Spinal cord (tissue), 10 donors: ENCODE measurements around the gene UBE2U. TPM values are rescaled to one million over a fixed set of nuclear protein-coding genes. Genes with fewer than 3 reads are reported as not detected.
A peak's percentile ranks its signal among the peaks of the same experiment; 100 is the strongest.
"Not testable (repeated sequence)": the region's sequence is repeated elsewhere in the genome, so short reads cannot be mapped to it uniquely, and the experiment has no call there.

Experiments used
- DNase-seq, 6 donors: peaks; one replicate each; pipeline versions ENCODE4 v3.0.0 to v3.0.0-alpha.2; 2013 to 2015; ENCODE audit warnings: low spot score in 6 of 6, low read depth in 4 of 6
- H3K27ac ChIP-seq: one replicate; pipeline ENCODE4 v1.5.1; 2013; ENCODE audit warnings: low read depth, low read length, control low read depth
- H3K27me3 ChIP-seq: one replicate; pipeline ENCODE4 v1.6.1; 2013; ENCODE audit warnings: low read length; ENCODE audit not compliant: control insufficient read depth, insufficient read depth
- H3K36me3 ChIP-seq: one replicate; pipeline ENCODE4 v1.6.1; 2013; ENCODE audit warnings: low read length; ENCODE audit not compliant: control insufficient read depth, insufficient read depth
- H3K4me1 ChIP-seq: one replicate; pipeline ENCODE4 v1.6.1; 2013; ENCODE audit warnings: low read length; ENCODE audit not compliant: control insufficient read depth, insufficient read depth
- H3K4me3 ChIP-seq: one replicate; pipeline ENCODE4 v1.5.1; 2013; ENCODE audit warnings: low read depth, low read length, control low read depth
- H3K9me3 ChIP-seq: one replicate; pipeline ENCODE4 v1.6.1; 2013; ENCODE audit warnings: low read length; ENCODE audit not compliant: control insufficient read depth, insufficient read depth
- WGBS: methylation state at CpG from one replicate; pipeline ENCODE4 v1.1.5; 2013; ENCODE audit warnings: missing lambda C conversion rate; ENCODE audit not compliant: insufficient coverage; 5-methylcytosine and 5-hydroxymethylcytosine counted together
- polyA plus RNA-seq, 2 donors: library from polyadenylated mRNA; unstranded; fragments of 120-200 nt; gene quantifications; one replicate each; pipeline ENCODE4 v1.2.1, GENCODE V29; 2013; ENCODE audit not compliant: insufficient read length in 2 of 2
- total RNA-seq, 2 donors: library from RNA; depleted of rRNA in 1 of 2; stranded (reverse); fragments of 120-200 nt in 1 of 2; fragments of >200 nt in 1 of 2; gene quantifications; one replicate each; pipeline versions ENCODE4 v1.2.3 to v1.2.4, GENCODE V29; 2013 to 2014
- donor health status: healthy.

Gene UBE2U
- total and polyA plus RNA-seq, 4 donors, result not detected

GRCh38 chr1:64200064-64200463 is 3.4 kb upstream of the UBE2U start:
- peaks cover 7% of the 10 kb centered on the region for H3K4me1 ChIP-seq
- no CpG with 5 or more reads among the region's 1 CpG for WGBS
- no peaks in the 10 kb centered on the region for H3K9me3 ChIP-seq
- no peak for DNase-seq
- no peaks in the 10 kb centered on the region for H3K36me3 ChIP-seq
- no peaks in the 10 kb centered on the region for H3K27me3 ChIP-seq
- no peak overlapping the region for H3K4me3 ChIP-seq
- no peak overlapping the region for H3K27ac ChIP-seq

GRCh38 chr1:64209221-64209620 is 5.8 kb downstream of the UBE2U start:
- no peak overlapping the region for H3K27ac ChIP-seq
- H3K36me3 ChIP-seq, result no peaks in the 10 kb centered on the region
- H3K27me3 ChIP-seq, result no peaks in the 10 kb centered on the region
- H3K4me3 ChIP-seq, result no peak overlapping the region
- DNase-seq, result no peak
- H3K4me1 ChIP-seq, result no peaks in the 10 kb centered on the region
- H3K9me3 ChIP-seq, result no peaks in the 10 kb centered on the region
- WGBS, result no CpG with 5 or more reads among the region's 2 CpGs

GRCh38 chr1:64212031-64212430 is 8.6 kb downstream of the UBE2U start:
- H3K4me1 ChIP-seq, result no peaks in the 10 kb centered on the region
- no peak for DNase-seq

GRCh38 chr1:64215576-64215975 is 12.2 kb downstream of the UBE2U start:
- Histone ChIP-seq H3K27ac (no peak overlapping the region), H3K27me3 (no peaks in the 10 kb centered on the region), H3K4me3 (no peak overlapping the region), H3K36me3 (no peaks in the 10 kb centered on the region), H3K9me3 (no peaks in the 10 kb centered on the region), H3K4me1 (no peaks in the 10 kb centered on the region)
- no peak for DNase-seq
- 55% methylated on average over 3 of the region's 3 CpGs for WGBS

More at GRCh38 chr1:64212031-64212430, 8.6 kb downstream of the UBE2U start:
- Histone ChIP-seq H3K9me3 (no peaks in the 10 kb centered on the region), H3K4me3 (no peak overlapping the region), H3K36me3 (no peaks in the 10 kb centered on the region), H3K27ac (no peak overlapping the region), H3K27me3 (no peaks in the 10 kb centered on the region)

- H3K27ac ChIP-seq, result no peak overlapping the region
- H3K27me3 ChIP-seq, result no peaks in the 10 kb centered on the region
- no peaks in the 10 kb centered on the region for H3K9me3 ChIP-seq
- H3K4me3 ChIP-seq, result no peak overlapping the region
- DNase-seq, result no peak
- no peaks in the 10 kb centered on the region for H3K36me3 ChIP-seq
- no peaks in the 10 kb centered on the region for H3K4me1 ChIP-seq
- WGBS, result 78% methylated on average over 2 of the region's 5 CpGs
These were observed 16.8 kb downstream of the UBE2U start for GRCh38 chr1:64220241-64220640.

DNA sequence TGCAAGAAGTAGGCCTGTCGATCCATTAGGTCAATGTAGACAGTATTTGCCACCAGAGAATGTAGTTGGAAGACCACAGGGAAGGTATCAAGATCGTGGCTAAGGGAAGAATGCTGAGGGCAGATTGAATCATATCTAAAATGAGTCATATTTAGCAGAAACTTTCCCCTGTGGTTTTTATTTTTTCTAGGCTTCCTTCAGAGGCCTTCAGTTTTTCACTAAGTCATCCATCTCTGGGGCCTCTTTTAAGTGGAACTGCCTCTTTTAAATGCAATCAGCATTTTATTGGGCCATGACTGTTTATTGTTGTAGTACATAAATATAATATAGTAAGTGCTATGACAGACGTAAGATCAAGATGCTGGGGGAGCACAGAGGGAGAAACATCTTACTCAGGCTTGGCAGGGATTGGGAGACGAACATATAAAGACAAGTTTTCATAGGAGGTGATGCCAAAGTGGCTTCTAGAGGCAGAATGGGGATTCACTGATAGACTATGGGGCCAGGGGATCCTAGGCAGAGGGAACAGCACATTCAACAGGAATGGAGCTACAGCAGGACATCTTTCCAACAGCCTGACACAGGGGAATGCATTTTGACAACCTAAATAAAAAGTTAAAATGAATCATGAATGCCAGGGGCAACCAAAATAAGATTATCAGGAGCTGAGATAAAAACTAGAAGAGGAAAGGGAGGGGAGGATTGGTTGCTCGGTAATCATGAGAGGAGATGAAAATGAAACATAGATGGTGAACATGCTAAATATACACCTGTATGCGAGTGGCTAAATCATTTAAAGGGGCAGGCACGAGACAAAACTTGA is 20.1 kb downstream of the UBE2U start:
- no peak for DNase-seq
- H3K27me3 ChIP-seq, result no peaks in the 10 kb centered on the region
- WGBS, result 95% methylated on average over 4 of the region's 7 CpGs
- no peak overlapping the region for H3K4me3 ChIP-seq
- no peaks in the 10 kb centered on the region for H3K9me3 ChIP-seq
- H3K36me3 ChIP-seq, result no peaks in the 10 kb centered on the region
- no peaks in the 10 kb centered on the region for H3K4me1 ChIP-seq
- no peak overlapping the region for H3K27ac ChIP-seq

DNA sequence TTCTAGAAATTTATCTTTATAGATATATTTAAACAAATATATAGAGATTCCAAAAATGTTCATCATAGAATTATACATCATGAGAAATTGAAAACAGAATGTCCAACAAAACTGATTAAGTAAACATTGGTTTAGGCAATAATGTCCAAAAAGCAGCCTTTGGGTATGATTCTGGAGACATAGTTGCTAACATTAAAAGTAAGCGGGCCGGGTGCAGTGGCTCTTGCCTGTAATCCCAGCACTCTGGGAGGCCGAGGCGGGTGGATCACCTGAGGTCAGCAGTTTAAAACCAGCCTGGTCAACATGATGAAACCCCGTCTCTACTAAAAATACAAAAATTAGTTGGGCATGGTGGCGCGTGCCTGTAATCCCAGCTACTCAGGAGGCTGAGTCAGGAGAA is 20.8 kb downstream of the UBE2U start:
- not testable (repeated sequence) for H3K4me3 ChIP-seq, H3K9me3 ChIP-seq, H3K36me3 ChIP-seq, H3K27ac ChIP-seq, H3K4me1 ChIP-seq, DNase-seq, H3K27me3 ChIP-seq
- 93% methylated on average over 2 of the region's 7 CpGs for WGBS

- Histone ChIP-seq H3K27me3 (no peaks in the 10 kb centered on the region), H3K27ac (no peak overlapping the region), H3K9me3 (no peaks in the 10 kb centered on the region), H3K36me3 (no peaks in the 10 kb centered on the region), H3K4me1 (no peaks in the 10 kb centered on the region), H3K4me3 (no peak overlapping the region)
- DNase-seq, result no peak
- 84% methylated on average over 5 of the region's 10 CpGs for WGBS
These were observed 24.9 kb downstream of the UBE2U start for GRCh38 chr1:64228167-64228957.

GRCh38 chr1:64229307-64229706 is 25.9 kb downstream of the UBE2U start:
- H3K36me3 ChIP-seq, result no peaks in the 10 kb centered on the region
- DNase-seq, result no peak
- no peaks in the 10 kb centered on the region for H3K27me3 ChIP-seq
- H3K27ac ChIP-seq, result no peak overlapping the region
- no peaks in the 10 kb centered on the region for H3K4me1 ChIP-seq
- H3K4me3 ChIP-seq, result no peak overlapping the region
- no CpG with 5 or more reads among the region's 3 CpGs for WGBS
- H3K9me3 ChIP-seq, result no peaks in the 10 kb centered on the region

DNA sequence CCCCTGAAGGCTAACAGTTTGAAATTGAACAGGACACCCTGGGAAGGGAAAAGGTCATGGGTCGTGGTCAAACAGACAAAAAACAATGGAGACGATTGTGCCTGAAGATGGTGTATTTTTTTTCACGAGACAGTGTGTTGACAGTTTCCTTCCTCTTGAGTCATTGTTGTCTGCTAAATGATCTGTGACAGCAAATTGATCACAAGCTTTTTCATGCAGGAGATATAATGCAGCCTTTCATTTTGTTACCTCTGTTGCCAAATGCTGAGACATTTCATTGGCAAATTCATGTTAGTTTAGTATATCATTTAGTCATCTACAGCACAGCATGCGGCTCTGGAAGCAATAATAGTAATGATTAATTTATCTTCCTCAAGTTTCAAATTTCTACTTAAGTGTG is 27.7 kb downstream of the UBE2U start:
- Histone ChIP-seq H3K27ac (no peak overlapping the region), H3K36me3 (no peaks in the 10 kb centered on the region), H3K9me3 (no peaks in the 10 kb centered on the region), H3K4me3 (no peak overlapping the region), H3K4me1 (no peaks in the 10 kb centered on the region), H3K27me3 (no peaks in the 10 kb centered on the region)
- WGBS, result 27% methylated on average over 3 of the region's 4 CpGs
- DNase-seq, result peak in 1 of 6 donors; percentile 21
